ENCODE results near the gene GPR62.

DNA sequence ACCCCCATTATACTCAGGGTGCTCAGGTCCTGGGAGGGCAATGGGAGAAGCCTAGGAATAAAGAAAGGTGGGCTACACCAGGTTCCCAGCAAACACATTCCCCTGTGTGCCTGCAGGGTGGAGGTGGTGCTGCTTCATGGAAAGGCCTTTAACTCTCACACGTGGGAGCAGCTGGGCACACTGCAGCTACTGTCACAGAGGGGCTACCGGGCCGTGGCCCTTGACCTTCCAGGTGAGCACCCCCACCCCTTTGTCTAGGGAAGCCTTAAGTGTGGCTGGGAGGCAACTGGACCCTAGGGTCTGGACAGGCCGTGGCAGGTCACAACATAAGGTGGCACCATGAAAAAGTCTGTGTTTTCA is 22.9 kb downstream of the GPR62 start:
- TF ChIP-seq POLR2A (IDR thresholded peaks at IDR 0.05; ENCODE audit: control extremely low read depth in 1 of 2, low read depth in 2 of 2, low read length in 2 of 2) (no peak), HDAC6 (IDR thresholded peaks at IDR 0.05; ENCODE audit: low read depth, low read length) (no peak), EZH2 (IDR thresholded peaks at IDR 0.05; ENCODE audit: low read depth, low read length, severe bottlenecking) (no peak), POLR2AphosphoS5 (IDR thresholded peaks at IDR 0.05; ENCODE audit: low read depth, low read length) (no peak), SP1 (IDR thresholded peaks at IDR 0.05; ENCODE audit: low read depth, low read length) (no peak), TEAD4 (IDR thresholded peaks at IDR 0.05; ENCODE audit: low read depth, low read length) (no peak), TAF1 (IDR thresholded peaks at IDR 0.05; ENCODE audit: low read depth, low read length) (no peak), RXRA (IDR thresholded peaks at IDR 0.05; ENCODE audit: insufficient read depth, low read depth, low read length) (no peak), KDM5A (IDR thresholded peaks at IDR 0.05; ENCODE audit: low read length) (no peak)
- TF ChIP-seq, protein P1, sequence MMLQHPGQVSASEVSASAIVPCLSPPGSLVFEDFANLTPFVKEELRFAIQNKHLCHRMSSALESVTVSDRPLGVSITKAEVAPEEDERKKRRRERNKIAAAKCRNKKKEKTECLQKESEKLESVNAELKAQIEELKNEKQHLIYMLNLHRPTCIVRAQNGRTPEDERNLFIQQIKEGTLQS (IDR thresholded peaks at IDR 0.05; ENCODE audit: insufficient read depth, low read depth, low read length): no peak

Data from H1 (cell line).